ENCODE results near the gene ST3GAL6.

DNA sequence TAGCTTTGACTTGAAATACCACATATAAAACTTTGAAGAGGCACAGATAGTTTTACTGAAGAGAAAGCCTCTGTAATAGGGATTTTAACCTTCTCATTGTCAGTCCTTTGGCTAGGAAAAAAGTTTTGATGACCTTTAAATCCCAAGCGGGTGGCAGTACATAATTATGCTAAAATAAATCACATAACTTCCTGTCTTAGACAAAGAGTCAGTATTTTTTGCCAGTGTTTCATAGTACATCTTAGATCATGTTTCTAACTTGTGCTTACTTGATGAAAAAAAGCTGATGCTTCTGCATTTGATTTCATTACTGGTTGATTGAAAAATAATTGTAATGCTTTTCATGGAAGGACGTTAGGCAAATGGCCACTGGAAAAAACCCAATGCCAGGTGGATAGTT lies 5.8 kb downstream of the ST3GAL6 start:
- TF ChIP-seq, protein P1, sequence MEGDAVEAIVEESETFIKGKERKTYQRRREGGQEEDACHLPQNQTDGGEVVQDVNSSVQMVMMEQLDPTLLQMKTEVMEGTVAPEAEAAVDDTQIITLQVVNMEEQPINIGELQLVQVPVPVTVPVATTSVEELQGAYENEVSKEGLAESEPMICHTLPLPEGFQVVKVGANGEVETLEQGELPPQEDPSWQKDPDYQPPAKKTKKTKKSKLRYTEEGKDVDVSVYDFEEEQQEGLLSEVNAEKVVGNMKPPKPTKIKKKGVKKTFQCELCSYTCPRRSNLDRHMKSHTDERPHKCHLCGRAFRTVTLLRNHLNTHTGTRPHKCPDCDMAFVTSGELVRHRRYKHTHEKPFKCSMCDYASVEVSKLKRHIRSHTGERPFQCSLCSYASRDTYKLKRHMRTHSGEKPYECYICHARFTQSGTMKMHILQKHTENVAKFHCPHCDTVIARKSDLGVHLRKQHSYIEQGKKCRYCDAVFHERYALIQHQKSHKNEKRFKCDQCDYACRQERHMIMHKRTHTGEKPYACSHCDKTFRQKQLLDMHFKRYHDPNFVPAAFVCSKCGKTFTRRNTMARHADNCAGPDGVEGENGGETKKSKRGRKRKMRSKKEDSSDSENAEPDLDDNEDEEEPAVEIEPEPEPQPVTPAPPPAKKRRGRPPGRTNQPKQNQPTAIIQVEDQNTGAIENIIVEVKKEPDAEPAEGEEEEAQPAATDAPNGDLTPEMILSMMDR (IDR thresholded peaks at IDR 0.05; ENCODE audit: extremely low read depth in 1 of 2, insufficient read depth in 1 of 2, low read depth in 1 of 2, low read length in 2 of 2): no peak
- TF ChIP-seq MYC (IDR thresholded peaks at IDR 0.05; ENCODE audit: low read depth, low read length) (no peak), POLR2A (IDR thresholded peaks at IDR 0.05; ENCODE audit: low read depth, low read length) (no peak), JUN (IDR thresholded peaks at IDR 0.05; ENCODE audit: borderline replicate concordance, insufficient read depth, insufficient read length, low read depth) (no peak), EZH2 (IDR thresholded peaks at IDR 0.05; ENCODE audit: borderline replicate concordance, low read depth, low read length, severe bottlenecking) (no peak), FOS (IDR thresholded peaks at IDR 0.05; ENCODE audit: borderline replicate concordance, insufficient read depth, low read length) (no peak), POLR2AphosphoS5 (IDR thresholded peaks at IDR 0.05; ENCODE audit: insufficient read depth, low read depth, low read length) (no peak), GATA2 (IDR thresholded peaks at IDR 0.05; ENCODE audit: insufficient read depth, insufficient read length, low read depth, low read length) (no peak)
- TF ChIP-seq, protein P2, sequence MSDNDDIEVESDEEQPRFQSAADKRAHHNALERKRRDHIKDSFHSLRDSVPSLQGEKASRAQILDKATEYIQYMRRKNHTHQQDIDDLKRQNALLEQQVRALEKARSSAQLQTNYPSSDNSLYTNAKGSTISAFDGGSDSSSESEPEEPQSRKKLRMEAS (IDR thresholded peaks at IDR 0.05; ENCODE audit: insufficient read depth, insufficient read length): no peak

All from endothelial cell of umbilical vein (primary cell).